ENCODE data around the gene DST.

The DST gene

GRCh38 chr6:56624728-56625069 is 18.0 kb downstream of the DST start:
- TF ChIP-seq ZFX (IDR thresholded peaks at IDR 0.05; ENCODE audit: borderline replicate concordance) (no peak), CTCF (IDR thresholded peaks at IDR 0.05) (no peak)
- H3K27ac ChIP-seq = peak overlapping the region; percentile 72

GRCh38 chr6:56624046-56624727 is 18.5 kb downstream of the DST start:
- H3K27ac ChIP-seq = peak overlapping the region; percentile 72
- TF ChIP-seq ZFX (IDR thresholded peaks at IDR 0.05; ENCODE audit: borderline replicate concordance) (no peak), CTCF (IDR thresholded peaks at IDR 0.05) (no peak)

- TF ChIP-seq ZFX (IDR thresholded peaks at IDR 0.05; ENCODE audit: borderline replicate concordance) = no peak
- TF ChIP-seq CTCF (IDR thresholded peaks at IDR 0.05) = no peak
- no peak overlapping the region for H3K27ac ChIP-seq
Observed at GRCh38 chr6:56620229-56620868, 22.3 kb downstream of the DST start.

GRCh38 chr6:56618050-56618449 is 24.6 kb downstream of the DST start:
- TF ChIP-seq ZFX (IDR thresholded peaks at IDR 0.05; ENCODE audit: borderline replicate concordance) = no peak
- TF ChIP-seq CTCF (IDR thresholded peaks at IDR 0.05) = peak; percentile 9; the same call in 1 of the 2 replicates

GRCh38 chr6:56616967-56617366 is 25.7 kb downstream of the DST start:
- no peak overlapping the region for H3K27ac ChIP-seq
- TF ChIP-seq CTCF (IDR thresholded peaks at IDR 0.05) (no peak), ZFX (IDR thresholded peaks at IDR 0.05; ENCODE audit: borderline replicate concordance) (no peak)

More at GRCh38 chr6:56618050-56618449, 24.6 kb downstream of the DST start:
- H3K27ac ChIP-seq = no peak overlapping the region

GRCh38 chr6:56613247-56613851 is 29.3 kb downstream of the DST start:
- H3K27ac ChIP-seq = no peak overlapping the region

More at GRCh38 chr6:56613247-56613851, 29.3 kb downstream of the DST start:
- no peak for TF ChIP-seq CTCF (IDR thresholded peaks at IDR 0.05)
- no peak for TF ChIP-seq ZFX (IDR thresholded peaks at IDR 0.05; ENCODE audit: borderline replicate concordance)
